HG02763 (cell line): ENCODE data around the gene ZBTB37.
"Not testable (repeated sequence)": the region's sequence is repeated elsewhere in the genome, so short reads cannot be mapped to it uniquely, and the experiment has no call there.

Source experiments
- ATAC-seq: cut with Tn5 transposase; IDR thresholded peaks from one replicate; pipeline ENCODE4 v1.9.1; 2021; ENCODE audit warnings: mild to moderate bottlenecking, moderate library complexity; ENCODE audit not compliant: unreplicated experiment

Gene ZBTB37

DNA sequence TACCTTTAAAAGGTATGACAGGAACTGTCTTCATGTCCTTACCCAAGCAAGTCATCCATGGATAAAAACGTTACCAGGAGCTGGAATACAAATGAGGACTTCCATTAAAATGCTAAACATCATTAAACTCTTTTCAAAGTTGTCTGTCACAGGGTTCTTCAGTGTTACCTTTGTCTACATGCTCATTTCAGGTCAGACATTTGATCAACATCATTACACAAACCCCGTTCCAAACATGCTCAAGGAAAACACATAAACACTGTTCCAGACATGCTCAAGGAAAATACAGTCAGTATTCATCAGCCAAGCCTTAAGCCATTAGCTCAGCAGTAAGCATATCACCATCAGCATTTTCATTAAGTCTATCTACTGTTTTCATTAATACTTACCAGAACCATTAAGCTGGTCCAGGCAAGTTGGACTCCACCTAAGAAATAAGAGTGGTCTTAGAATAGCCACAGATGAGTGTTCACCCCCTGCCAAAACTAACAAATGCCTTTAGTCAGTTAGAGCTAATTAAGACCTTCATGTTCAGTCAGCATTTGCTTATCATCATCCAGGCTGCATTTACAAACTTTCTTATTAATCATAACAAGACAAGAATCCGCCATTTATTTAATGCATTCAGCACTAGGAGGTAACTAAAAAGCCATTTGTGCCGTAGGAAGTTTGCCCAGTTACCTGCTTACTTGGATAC is 2.6 kb upstream of the ZBTB37 start:
- ATAC-seq = no peak

DNA sequence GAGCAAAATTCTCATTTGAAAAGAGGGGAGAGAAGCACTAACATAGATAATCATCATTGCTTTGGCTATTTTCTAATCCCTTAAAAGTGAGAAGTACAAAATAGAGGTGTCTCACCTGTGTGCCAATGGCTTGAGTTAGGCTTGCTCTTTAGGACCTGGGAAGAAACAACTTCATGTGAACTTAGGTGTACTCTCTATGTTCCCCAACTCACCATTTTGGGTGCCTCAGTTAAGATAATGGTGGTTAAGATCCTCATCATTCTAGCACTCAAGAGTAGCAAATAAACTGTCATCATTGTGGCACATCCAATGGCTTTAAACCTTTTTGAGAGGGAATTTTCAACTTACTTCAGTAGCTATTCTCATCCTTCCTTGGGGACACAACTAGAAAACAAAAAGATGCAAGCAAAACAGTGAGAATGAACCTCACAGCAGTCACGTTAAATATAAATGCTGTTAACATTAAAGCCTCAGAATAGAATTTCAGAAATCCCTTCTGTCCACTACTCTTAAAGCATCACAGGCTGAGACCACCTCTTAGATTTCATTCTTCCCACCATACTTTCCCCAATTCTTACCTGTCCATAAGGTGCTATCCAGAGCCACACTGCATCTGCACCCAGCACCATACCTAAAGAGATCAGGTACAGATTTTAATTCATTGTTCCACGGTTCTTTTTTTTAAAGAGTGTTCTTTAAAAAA is 1.6 kb upstream of the ZBTB37 start:
- ATAC-seq = no peak

DNA sequence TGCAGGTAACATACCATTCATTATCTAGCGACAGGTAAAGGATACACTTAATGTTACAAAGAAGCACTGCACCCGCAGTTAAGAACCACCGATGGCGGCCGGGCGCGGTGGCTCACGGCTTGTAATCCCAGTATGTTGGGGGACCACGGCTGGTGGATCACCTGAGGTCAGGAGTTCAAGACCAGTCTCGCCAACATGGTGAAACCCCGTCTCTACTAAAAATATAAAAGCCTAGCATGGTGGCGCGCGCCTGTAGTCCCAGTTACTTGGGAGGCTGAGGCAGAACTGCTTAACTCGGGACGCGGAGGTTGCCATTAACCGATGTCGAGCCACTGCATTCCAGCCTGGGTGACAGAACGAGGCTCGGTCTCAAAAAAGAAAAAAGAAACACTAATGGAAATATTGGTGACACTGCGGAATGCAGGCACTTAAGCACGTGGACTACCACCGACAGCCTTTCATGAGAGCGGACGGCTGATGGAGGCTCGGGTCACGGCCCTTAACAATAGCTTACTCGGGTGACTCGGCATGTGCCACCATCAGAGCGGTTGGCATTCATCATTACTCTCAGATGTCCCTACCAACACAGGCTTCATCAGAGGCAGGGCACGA is 933 bp upstream of the ZBTB37 start:
- no peak for ATAC-seq

DNA sequence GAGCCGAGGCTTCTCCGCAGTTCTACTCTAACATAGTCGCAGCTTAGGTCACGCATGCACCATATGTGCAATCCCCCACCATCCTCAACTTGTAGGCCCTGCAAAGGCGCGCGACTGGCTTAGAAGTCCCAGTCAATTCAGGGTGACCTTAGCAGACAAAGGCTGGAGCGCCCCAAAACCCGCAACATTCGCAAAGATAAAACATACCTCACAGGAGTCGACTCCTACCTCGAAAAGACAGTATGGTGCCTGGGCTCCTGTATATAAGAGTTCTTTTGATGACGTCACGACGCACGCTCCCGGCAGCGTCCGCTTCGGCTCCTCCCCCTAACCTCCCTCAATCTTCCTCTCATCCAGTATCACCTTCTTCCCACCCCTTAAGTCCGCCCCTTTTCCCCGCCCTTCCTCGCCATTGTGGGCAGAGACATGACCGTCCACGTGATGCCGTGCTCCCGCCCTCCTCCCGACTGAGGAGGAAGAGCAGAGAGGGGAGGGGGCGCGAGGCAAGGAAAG is 371 bp upstream of the ZBTB37 start, which contains the start of gene GAS5:
Gene GAS5, minus strand, starts transcription at position 237 of the 513 bp plus-strand sequence.
- ATAC-seq = peak; percentile 71

DNA sequence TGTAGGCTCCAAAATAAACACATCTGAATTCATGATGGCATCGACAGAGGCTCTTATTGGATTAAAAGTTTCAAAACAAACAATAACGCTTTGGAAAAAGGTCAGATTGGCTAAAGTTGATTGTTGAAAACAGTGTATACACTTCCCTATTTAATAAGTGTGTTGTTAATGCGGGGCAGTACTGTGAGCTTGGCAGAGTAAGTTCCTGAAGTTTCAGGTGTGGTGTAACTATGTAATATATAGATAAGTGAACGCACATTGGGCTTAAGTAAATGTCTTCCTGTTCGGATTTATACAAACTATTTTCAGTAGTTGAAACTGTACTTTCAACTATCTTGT is 810 bp downstream of the ZBTB37 start:
- no peak for ATAC-seq

DNA sequence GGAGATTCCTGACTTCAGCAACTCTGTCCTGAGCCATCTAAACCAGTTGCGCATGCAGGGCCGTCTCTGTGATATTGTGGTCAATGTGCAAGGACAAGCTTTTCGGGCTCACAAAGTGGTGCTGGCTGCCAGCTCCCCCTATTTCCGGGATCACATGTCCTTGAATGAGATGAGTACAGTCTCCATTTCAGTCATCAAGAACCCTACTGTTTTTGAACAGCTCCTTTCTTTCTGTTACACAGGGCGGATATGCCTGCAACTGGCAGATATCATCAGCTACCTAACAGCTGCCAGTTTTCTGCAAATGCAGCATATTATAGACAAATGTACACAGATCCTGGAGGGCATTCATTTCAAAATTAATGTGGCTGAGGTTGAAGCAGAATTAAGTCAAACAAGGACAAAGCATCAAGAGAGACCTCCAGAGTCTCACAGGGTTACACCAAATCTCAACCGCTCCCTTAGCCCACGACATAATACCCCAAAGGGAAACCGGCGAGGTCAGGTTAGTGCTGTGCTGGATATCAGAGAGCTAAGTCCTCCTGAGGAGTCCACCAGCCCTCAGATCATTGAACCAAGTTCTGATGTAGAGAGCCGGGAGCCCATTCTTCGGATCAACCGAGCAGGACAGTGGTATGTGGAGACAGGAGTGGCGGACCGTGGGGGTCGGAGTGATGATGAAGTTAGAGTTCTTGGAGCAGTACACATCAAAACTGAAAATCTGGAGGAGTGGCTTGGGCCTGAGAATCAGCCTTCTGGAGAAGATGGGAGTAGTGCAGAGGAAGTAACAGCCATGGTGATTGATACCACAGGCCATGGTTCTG is 2.3 kb downstream of the ZBTB37 start:
- no peak for ATAC-seq

DNA sequence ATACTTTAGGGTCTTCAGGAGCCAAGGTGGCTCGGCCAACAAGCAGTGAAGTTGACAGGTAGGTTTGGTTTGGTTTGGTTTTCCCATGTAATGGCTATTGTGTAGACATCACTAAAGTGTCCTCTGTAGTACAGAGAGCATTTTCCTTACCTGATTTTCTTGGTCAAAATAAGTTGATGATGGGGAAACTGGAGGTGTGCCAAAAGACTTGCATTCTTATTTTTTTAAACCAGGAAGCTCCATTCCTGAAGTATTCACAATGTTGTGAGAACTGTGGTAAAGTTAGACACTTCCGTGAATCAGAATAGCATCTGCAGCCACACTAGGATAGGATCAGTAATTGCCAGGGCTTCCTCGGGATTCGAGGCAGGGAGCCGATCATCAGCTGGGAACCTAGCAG is 2.9 kb downstream of the ZBTB37 start:
- no peak for ATAC-seq

DNA sequence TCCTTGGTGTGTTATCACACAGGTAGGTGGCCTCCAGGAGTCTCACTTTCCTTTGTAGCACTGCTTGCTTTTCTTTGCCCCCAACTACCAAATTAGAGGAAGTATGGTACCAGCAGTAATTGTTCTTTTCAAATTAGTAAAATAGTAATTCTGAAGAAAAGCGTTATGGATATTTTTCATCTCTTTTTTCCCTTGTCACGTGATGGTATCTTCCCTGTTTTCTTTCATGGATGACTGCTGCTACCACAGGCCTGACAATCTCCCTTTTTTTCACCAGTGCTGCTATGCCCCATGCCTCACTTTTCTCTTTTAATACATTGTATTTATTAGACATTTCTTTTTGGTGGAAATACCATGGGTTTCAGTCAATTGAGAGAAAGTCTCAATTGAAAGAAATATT is 3.3 kb downstream of the ZBTB37 start:
- no peak for ATAC-seq

DNA sequence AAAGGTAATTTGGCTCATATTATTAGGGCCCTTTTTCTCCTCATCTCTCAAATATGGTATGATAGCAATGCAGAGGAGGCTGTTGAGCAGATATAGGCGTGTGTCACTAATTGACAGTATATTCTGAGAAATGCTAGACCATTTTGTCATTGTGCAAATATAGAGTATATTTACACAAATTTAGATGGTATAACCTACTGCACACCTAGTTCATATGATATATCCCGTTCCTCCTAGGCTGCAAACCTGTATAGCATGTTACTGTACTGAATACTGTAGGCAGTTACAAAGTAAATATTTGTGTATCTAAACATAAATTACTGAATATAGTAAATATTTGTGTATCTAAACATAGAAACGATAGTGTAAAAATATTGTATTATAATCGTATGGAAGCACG is 8.6 kb downstream of the ZBTB37 start:
- ATAC-seq = no peak

DNA sequence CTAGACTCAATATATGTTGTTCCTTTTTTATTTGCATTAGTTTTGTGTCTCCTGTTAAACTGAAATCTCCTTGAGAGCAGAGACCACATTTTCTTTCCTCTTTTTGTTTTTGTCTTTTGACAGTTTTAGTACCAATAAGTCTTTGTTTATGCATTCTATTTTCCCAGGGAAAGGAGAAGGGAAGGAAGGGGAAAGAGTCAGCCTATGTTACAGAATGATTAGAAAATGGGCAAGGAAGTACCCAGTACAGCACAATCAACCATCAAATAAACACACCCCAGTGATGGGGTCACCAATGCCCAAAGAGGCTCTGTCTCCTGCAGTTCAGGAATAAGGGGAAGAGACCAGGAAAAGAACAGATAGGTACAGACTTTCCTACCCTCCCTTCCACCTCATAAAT is 10.1 kb downstream of the ZBTB37 start:
- ATAC-seq = no peak

DNA sequence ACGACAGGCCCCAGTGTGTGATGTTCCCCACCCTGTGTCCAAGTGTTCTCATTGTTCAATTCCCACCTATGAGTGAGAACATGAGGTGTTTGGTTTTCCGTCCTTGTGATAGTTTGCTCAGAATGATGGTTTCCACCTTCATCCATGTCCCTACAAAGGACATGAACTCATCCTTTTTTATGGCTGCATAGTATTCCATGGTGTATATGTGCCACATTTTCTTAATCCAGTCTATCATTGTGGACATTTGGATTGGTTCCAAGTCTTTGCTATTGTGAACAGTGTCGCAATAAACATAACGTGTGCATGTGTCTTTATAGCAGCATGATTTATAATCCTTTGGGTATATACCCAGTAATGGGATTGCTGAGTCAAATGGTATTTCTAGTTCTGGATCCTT is 12.9 kb downstream of the ZBTB37 start:
- not testable (repeated sequence) for ATAC-seq

DNA sequence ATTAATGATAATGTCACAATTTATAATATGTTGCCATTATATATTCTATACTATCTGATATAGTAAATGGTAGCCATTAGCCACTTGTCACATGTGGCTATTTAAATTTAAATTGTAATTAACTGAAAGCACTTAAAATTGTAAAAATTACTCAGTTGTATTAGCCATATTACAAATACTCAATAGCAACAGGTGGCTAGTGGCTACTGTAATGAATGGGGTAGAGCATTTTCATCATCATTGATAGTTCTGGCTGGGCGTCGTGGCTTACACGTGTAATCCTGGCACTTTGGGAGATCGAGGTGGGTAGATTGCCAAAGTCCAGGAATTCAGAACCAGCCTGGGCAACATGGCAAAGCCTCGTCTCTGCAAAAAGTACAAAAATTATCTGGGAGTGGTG is 16.5 kb downstream of the ZBTB37 start:
- ATAC-seq = no peak

DNA sequence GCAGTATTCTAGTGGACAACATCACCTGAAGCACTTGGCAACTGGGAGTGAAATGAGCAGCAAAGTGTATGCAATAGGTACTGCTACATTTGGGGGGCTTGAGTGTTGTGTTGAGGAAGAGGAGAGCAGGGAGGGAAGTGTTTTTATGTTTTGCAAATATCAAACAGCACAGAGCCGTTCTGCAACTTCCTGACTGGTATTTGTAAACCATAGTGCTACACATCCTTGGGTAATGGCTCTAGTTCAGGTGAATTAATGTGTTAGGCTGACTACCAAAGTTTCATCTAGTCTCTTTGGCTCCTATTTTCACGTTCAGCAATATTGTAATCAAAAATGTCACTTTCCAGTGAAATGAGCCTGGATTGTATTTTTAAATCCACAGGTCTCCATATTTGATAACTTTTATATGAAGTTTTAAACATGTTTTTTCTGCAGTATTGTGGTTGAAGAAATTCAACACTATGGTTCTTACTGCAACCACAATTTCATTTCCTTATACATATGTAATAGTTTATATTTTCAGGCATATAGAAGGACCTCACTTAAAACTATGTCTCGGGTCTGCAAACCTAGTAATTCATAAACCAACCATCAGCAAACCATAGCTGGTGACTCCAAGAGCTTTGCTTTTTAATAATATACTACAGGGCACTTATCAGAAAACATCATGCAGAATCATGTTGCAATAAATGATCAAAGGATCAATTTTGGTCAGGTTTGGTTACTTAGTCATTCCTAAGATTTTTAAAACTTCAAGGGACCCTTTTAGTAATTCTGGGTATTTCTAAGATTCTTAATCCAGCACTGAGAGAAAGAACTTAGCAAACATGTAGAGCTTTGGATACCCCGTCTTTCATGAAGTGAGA is 18.8 kb downstream of the ZBTB37 start:
- no peak for ATAC-seq

DNA sequence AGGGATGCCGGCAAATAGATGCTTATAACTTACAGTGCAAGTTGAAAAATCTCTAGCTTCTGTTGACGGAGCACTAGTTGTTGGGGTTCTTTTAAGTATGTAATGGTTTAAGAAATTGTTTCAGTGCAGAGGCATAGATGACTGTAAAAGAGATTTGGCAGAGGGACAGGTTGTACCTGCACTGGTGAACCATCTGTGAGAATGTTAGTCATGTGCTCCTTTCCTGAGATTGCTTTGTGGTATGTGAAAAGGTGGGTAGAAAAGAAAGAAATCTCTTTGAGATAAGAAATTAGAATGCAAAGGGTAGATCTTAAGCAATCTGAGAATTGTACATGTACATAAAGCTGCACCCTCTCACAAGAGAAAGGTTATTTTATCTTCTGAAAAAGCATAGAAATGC is 19.4 kb downstream of the ZBTB37 start:
- no peak for ATAC-seq

DNA sequence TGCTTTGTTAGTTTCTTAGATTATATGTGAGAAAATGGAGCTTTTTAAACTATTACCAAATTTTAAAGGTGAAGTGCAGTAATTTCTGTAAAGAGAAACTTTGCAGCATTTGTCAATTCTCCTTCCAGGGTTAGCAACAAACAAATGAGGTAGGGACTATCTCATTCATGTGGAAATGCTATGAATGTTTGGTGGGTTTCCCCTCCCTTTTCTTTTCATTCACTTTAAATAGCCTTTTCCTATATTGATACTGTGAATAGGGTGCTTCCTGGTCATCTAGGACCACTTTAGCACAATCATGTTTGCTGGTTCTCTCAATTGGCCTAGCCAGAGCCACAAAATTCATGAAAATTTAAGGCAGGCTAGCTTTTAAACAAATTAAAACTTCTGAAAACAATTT is 20.6 kb downstream of the ZBTB37 start:
- ATAC-seq = no peak

DNA sequence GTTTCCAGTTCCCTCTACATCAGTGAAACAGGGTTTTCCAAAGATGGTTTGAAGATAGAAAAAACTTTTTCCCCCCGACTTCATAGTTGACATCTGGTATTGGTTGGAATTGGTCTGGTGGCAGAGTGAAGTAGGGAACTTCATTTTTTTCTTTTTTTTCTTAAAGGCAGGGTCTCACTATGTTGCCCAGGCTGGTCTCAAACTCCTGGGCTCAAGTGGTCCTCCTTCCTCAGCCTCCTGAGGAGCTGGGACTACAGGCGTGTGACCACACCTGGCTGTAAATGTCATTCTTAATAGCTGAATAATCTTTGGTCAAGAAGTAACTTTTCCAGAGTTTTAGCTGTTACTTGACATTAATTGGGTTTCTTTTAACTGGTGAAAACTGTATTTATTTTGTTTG is 21.7 kb downstream of the ZBTB37 start:
- ATAC-seq = no peak

DNA sequence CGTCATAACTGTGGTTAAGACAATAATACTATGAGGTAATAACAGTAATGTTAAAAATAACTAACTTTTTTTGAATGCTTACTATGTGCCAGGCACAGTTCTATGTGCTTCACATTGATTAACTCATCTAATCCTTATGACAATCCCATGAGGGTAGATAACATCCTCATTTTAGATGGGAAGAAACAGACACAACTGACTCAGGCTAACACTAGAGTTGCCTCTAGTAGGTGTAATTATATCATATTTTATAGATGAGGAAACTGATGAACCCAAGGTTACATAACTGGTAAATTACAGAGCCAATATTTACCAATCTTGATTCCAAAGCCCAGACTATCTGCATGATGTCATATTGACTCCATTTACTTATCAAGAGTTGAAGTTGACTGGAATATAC is 25.4 kb downstream of the ZBTB37 start:
- no peak for ATAC-seq

DNA sequence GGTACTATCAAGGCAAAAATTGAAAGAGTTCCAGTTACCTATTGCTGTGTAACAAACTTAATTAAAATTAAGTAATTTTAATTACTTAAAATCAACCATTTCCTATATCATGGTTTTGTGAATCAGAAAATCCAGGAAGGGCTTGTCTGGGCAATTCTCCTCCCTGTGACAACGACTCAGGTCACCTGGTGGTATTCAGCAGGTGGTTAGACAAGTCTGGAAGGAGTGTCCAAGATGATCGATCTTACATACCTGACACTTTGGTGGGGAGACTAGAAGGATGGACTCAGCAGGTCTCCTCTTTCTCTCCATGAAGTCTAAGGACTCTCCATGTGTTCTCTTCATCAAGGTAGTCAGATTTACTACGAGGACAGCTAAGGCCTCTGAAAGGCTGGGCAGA is 26.0 kb downstream of the ZBTB37 start:
- ATAC-seq = no peak

DNA sequence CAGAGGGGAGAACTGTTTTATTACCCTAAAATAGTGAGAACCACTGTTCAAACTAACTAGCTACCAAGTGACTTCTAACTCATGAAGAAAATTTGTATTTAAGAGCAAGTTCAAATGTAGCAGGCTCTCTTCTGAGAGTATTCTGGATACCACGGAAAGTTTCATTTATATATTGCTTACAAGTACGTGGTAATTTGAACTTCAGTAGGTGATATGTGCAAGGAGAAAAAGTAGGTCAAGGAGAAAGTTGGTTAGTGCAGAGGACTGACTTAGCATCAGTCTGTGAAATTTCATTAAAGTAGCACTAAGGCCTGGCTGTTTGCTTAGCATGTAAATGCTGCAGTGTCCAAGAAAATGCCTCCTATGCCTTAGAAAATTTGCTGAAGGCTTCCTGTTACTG is 32.2 kb downstream of the ZBTB37 start:
- ATAC-seq = no peak

DNA sequence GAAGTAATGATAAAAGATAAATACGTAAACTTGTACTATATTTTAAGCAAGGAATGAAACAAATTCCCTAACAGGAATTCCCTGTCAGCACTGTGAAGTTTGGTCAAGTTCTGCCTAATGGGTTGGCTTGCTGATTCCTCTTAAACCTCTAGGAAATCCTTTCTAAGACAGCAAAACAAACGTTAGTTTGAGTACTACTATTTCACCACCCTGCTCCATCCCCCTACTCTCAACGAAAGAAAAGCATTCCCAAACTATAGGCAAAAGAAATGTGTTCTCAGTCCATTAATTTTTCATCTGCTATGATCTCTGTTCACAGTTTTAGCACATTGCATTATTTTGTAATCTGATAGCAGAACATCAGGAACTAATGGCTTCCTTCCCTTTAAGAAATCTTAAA is 32.8 kb downstream of the ZBTB37 start:
- no peak for ATAC-seq
